ENCODE data around the gene LRRTM4.

DNA sequence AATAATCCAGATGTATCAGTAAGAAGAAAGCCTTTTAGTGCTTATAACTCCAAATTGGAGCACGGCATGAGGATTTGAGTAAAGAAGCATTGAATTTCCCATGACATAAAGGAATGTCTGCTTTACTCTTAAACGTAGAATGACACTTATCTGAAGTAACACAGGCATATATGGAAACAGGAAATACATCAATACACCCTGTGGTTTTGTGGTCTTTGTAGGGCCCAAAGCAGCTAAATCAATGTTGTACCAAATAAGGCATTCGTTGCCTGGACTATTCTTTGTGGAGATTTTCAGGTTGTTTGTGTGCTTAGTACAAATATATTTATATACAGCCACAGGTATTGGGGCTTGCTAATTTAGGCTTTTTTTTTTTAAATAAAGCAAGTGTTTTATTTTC is 660.5 kb downstream of the LRRTM4 start:
- TF ChIP-seq, protein P1, sequence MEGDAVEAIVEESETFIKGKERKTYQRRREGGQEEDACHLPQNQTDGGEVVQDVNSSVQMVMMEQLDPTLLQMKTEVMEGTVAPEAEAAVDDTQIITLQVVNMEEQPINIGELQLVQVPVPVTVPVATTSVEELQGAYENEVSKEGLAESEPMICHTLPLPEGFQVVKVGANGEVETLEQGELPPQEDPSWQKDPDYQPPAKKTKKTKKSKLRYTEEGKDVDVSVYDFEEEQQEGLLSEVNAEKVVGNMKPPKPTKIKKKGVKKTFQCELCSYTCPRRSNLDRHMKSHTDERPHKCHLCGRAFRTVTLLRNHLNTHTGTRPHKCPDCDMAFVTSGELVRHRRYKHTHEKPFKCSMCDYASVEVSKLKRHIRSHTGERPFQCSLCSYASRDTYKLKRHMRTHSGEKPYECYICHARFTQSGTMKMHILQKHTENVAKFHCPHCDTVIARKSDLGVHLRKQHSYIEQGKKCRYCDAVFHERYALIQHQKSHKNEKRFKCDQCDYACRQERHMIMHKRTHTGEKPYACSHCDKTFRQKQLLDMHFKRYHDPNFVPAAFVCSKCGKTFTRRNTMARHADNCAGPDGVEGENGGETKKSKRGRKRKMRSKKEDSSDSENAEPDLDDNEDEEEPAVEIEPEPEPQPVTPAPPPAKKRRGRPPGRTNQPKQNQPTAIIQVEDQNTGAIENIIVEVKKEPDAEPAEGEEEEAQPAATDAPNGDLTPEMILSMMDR (IDR thresholded peaks at IDR 0.05; ENCODE audit: low read depth, low read length): no peak
- TF ChIP-seq EZH2phosphoT487 (IDR thresholded peaks at IDR 0.05; ENCODE audit: low read depth): no peak

All from OCI-LY3 (cell line).